Ureter (tissue), 1 donor: ENCODE results near the gene CSGALNACT2. TPM values are rescaled to one million over a fixed set of nuclear protein-coding genes. Genes with fewer than 3 reads are reported as not detected.
"Not testable (repeated sequence)": the region's sequence is repeated elsewhere in the genome, so short reads cannot be mapped to it uniquely, and the experiment has no call there.

Source experiments
- DNase-seq: peaks from one replicate; pipeline ENCODE4 v3.0.0-alpha.2; 2020; ENCODE audit warnings: low spot score
- total RNA-seq: library from RNA; stranded (reverse); gene quantifications from one replicate; pipeline ENCODE4 v1.2.4, GENCODE V29; 2023
- donor health status: DM: yes; HTN: yes; CAD: no.

CSGALNACT2 gene
- total RNA-seq = 15.2 TPM

DNA sequence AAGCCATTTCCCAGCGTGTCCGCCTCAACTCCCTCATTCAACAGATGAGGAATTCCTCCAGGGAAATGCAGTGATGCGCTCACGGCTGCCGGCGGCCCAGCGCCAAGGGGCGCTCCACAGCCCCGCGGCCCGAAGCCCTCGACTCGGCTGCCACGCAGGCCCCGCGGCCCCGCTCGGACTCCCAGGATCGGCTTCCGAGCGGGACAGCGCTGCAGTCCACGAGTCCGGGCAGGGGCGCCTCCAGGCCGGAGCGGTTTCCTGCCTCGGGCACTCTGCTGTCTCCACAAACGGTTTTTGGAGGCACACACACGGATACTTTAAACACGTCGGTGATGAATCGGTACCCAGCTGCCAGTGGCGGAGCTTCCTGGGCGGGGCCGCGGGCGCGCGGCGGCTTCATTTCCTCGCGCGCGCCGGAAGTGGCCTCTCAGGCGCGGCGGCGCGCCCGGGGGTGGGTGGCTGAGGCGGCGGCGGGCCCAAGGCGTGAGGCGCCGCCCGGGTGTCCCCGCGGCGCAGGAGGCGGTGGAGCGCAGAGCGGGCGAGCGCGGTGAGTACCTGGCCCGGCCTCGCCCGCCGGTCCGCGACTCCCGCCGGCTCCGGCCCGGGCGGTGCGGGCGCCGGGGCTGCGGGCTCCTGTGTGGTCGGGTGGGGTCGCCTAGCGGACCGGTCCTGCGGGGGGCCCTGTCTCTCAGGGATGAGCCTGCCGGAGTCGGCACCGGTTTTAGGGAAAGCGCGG lies at the start of gene CSGALNACT2:
Gene CSGALNACT2, plus strand, starts transcription at position 425 of the 736 bp plus-strand sequence. CDS start 16,705 bp downstream, outside the sequence.
- peak; percentile 84 for DNase-seq

DNA sequence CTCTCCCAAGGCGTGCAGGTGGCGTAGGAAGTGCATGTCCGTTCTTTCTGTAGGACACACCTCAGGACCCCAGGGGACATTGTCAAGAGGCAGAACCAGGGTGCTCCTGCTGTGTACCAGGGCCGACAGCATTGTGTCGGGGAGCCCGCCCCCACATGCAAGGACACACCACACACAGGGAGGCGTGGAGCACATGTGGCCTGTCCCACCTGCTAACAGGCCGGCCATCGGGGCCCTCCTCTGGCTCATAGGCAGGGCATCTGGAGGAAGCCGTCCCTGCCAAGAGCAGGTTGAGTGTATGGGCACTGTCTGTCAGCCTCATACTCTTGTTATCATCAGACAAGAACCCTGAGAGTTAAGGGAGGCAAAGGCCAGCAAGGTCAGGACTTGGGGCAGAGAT lies 48.7 kb upstream of the CSGALNACT2 start:
- DNase-seq = no peak

GRCh38 chr10:43090188-43090587 lies 48.1 kb upstream of the CSGALNACT2 start:
- DNase-seq = no peak

GRCh38 chr10:43090664-43091063 lies 47.6 kb upstream of the CSGALNACT2 start:
- no peak for DNase-seq

DNA sequence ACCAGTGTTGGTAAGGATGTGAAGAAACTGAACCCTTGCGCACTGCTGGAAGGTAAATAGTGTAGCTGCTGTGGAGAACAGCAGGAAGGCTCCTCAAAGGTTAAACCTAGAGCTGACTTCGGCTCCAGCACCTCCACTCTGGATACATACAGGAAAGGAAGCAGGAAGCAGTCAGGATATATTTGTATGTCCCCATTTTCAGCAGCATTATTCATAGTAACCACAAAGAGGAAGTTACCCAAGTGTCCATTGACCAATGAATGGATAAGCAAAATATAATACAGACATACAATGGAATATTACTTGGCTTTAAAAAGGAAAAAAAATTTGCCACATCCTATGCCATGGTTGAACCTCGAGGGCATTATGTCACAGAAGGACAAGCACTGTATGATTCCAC lies 46.4 kb upstream of the CSGALNACT2 start:
- no peak for DNase-seq

DNA sequence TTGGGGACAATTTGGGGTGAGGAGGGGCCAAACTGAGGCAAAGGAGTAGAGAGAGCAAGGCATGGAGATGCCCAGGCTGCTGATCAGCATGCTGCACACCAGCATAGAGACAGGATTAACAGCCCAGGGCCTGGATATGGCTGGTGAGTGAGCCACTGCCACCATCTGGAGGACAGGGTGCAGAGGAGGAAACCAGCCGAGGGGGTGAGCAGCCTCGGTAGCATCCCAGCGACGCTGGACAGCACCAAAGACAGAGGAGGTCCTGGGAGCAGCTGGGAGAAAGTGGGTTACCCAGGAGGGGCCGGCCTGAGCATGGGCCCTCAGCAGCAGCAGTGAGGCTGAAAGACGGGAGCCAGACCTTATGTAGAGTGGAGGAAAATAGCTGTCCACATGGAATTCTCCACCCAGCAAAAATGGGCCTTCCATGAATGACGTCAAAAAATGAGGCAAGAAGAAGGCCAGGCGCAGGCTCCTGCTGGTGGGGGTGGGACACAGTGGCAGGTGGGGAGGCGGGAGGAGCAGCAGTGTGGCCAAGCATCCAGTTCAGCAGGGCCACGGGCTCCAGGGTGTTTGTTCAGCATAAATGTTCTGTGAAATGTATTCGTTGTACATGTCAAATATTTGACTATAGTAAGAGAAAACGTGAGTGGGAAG lies 44.7 kb upstream of the CSGALNACT2 start:
- DNase-seq = no peak

DNA sequence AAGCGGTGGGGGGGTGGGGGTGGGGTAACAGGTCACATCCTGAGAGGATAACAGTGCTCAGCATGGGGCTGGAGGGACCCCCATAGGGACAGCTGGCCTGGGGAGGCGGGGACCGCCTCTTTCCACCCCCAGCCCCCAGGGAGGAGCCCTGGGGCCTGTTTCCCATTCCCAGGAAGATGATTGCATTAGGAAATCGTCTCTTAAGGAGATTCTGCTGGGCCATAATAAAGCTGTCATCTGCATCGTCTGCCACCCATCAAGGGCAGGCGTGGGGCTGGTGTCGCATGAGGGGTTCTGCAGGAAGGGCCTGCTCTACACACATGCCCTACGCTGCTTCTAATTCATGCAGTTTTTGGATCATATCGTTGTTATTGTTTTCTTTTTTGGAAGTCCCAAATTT lies 44.2 kb upstream of the CSGALNACT2 start:
- no peak for DNase-seq

DNA sequence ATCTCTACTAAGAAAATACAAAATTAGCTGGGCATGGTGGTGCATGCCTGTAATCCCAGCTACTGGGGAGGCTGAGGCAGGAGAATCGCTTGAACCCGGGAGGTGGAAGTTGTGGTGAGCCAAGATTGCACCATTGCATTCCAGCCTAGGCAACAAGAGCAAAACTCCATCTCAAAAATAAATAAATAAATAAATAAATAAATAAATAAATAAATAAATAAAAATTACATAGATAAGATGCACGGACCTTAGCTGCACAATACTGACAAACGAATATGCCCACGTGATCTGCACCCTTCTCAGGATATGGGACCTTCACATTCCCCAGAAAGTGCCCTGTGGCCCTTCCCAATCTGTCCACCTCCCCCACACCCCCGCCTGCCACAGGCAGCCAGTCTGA lies 38.9 kb upstream of the CSGALNACT2 start:
- not testable (repeated sequence) for DNase-seq

DNA sequence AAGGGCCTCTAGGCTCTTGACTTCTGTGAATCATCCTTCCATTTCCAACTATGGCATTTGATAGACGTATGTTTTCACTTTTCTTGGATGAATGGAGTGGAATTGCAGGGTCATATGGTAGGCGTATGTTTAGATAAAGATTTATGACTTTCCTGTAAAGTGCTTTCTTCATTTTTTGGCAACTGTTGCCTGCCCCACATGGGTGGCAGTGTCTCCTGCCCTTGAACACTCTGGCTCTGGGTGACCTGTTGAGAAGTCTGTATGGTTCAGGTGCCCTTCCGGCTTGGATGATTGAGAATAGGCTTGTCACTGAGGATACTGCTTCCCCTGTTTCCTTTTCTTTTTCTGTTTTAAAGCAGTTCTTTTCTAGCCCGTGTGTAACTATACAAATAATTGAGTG lies 38.3 kb upstream of the CSGALNACT2 start:
- no peak for DNase-seq

GRCh38 chr10:43100366-43100765 lies 37.9 kb upstream of the CSGALNACT2 start:
- no peak for DNase-seq

GRCh38 chr10:43102063-43102828 lies 36.0 kb upstream of the CSGALNACT2 start:
- DNase-seq = no peak

DNA sequence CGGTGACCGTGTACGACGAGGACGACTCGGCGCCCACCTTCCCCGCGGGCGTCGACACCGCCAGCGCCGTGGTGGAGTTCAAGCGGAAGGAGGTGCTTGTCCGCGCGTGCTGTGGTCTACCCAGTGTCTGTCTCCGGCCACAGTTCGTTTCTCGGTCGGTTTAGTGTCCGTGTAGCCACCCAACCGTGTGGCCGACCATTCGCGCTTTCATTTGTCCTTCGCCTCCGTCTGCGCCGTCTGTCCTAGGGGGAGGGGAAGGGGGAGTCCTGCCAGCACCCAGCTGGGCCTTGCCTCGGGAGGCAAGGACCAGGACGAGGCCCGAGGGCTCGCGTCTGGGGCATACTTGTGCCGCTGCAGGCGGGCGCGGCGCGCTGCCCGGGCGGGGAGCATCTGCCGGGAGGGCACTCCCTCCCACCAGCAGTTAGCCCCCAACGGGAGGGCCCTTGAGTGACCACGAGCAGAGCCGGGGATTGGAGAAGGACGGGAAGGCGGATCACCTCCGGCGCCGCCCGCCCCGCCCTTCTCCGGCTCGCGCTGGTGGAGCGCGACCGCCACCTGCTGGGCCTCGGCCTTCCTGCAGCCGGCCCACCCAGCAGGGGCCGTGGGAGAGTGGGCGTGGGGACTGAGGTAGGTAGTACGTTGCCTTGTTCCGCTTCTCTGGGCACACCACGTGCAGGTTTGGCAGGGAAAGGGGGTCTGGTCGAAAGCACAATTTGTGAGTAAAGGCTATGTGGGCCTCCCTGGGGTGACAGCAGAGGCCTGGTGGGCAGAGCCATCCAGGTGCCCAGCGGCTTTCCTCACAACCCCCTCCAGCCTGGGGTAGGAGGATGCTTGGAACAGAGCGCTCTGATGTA lies 32.9 kb upstream of the CSGALNACT2 start:
- DNase-seq = peak; percentile 67

DNA sequence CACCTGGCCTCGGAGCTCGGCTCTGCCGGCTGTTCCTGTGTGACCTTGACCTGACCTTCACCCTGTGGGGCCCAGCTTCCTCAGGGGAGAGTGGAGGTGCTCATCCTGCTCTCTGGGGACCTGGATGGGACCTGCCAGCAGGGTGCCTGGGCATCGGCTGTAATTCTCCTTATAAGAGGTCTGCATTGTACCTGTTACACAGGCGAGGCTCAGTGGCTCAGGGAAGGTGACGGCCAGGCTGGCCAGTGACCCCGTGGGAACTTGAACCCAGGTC lies 32.4 kb upstream of the CSGALNACT2 start:
- no peak for DNase-seq

- DNase-seq = no peak
Observed at GRCh38 chr10:43106256-43107091, 31.8 kb upstream of the CSGALNACT2 start.

GRCh38 chr10:43108951-43109350 lies 29.3 kb upstream of the CSGALNACT2 start:
- DNase-seq = no peak

GRCh38 chr10:43109671-43110249 lies 28.5 kb upstream of the CSGALNACT2 start:
- DNase-seq = no peak

DNA sequence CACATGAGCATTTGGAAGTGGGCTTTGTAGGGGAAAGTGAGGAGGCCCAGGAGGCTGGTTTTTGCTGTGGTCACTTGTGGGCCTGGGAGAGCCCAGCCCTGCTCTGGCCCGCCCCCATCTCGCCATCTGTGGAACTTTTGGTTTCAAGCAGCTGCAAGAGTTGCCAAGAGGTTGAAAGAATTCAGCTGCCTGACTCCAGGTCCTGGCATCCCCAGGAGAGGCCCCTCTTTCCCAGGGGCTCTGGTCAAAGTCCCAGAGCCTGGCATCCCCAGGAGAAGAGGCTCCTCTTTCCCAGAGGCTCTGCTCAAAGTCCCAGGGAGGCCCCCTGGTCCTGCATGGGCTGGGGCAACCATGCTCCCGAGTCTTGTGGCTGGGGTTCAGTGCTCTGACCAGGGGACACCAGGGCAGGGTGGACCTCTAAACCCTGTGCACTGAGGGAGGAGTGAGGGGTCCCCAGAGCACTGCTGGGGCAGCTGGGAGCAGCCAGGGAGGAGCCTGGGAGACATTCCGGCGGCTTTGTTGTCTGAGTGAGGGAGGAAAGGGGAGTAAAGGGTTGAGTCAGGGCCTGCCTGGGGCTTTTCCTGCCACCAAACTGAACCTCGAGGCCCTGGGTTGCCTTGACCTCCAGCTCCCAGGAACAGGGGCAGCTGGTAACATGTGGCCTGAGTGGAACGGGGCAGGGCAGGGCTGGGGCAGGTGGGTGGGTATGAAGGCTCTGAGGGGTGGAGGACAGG lies 27.7 kb upstream of the CSGALNACT2 start:
- no peak for DNase-seq

GRCh38 chr10:43111101-43111500 lies 27.1 kb upstream of the CSGALNACT2 start:
- no peak for DNase-seq

- DNase-seq = no peak
Observed at GRCh38 chr10:43111921-43112607, 26.2 kb upstream of the CSGALNACT2 start.
